CMK (cell line): ENCODE data around the gene SMIM26.

Source experiments
- DNase-seq: peaks from one replicate; pipeline ENCODE4 v3.0.0-alpha.2; 2010; ENCODE audit warnings: low read depth

The SMIM26 gene

DNA sequence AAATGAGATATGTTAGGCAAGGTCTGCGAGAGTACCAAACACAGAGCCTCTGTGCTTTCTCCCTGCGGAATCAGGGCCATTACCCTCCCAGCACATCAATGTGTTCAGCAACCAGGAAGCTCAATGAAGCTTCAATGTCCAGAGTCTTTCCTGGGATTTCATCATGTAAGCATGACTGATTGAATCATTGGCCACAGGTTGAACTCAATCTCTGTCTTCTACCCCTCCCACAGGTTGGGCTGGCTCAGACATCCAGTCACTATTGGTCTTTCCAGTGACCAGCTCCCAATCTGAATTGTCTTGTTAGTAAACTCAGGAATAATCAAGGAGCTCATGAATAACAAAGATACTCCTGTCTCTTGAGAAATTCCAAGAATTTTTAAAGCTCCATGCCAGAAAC, 17.9 kb downstream of the SMIM26 start:
- no peak for DNase-seq

DNA sequence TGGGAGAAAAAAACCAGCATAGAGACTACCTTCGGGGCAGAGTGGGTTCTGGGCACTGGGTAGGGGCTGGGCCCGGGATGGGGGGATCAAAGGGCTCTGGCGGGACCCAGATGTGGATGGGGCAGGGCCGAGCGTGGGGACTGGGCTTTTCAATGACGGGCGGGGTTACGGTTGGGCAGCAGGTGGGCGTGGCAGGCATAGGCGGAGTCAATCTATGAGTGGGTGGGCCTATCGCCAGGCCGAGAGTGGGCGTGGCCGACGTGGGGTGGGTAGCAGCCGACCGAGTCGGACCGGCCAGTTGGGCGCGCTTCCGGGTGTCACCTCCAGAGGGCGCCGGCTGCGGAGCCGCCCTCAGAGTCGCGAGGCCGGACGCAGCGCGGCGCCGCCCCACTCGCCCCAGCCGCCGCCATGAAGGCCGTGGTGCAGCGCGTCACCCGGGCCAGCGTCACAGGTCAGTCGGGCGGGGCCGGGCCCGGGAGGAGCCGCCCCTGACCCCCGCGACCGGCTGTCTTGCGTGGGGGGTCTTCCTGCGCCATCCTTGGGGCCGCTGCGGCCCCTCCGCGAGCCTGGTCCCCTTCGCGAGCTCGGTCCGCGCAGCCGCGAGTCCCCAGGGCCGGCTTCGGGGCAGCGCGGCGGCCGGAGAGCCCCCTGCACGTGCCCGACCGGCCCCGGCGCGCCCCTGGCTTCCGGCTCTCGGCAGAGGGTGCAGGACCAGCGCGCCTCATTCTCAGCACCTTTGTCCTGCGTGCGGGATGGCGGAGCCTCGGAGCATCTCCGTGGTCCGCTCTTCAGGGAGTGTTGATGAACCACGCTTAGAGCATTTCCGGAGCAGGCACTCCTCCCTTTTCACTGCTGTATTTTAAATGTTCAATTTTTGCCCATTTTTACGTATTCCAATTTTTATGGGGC, 20.7 kb downstream of the SMIM26 start, which contains the start of gene DTD1:
DTD1 (plus strand) TSS at position 390 of the 909 bp plus-strand sequence; CDS start at position 409, 19 bp downstream.
- peak; percentile 82 for DNase-seq

DNA sequence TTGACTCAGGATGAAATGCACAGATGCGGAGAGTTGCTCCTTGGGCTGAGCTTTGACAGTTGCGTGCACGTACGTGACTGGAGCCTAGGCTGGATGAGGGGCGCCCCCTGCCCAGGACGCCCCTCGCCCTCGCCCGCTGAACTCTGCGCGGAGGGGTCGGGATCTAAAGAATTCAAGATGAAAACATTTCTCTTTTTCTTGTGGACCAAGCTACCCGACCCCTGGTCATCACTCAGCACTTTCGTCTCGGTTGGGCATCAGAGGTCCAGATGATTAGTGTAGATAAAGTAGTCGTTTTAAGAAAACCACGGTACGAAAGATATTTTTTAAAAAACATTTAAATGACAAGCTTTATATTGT, 21.3 kb downstream of the SMIM26 start:
- DNase-seq: no peak

DNA sequence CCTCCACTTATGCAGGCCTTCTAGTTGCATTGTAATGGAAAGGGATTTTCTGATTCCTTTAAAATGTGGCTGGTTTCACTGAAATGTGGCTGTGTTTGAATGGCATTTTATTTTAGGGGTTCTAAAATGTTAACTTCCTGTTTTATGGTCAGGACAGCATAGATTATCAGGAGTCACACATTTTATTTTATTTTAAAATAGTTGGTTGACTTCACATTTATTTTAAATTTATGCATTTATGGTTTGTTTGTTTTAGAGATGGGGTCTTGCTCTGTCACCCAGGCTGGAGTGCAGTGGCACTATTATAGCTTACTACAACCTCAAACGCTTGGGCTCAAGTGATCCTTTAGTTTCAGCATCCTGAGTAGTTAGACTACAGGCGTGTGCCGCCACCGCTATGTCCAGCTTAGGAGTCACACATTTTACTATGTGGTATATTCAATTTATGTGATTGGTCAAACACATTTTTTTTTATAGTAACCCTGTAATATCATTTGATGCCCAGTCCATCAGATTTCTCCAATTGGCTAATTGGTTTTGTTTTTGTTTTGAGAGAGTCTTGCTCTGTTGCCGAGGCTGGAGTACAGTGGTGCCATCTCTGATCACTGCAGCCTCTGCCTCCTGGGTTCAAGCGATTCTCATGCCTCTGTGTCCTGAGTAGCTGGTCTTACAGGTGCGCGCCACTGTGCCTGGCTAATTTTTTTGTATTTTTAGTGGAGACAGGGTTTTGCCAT, 22.9 kb downstream of the SMIM26 start:
- no peak for DNase-seq

DNA sequence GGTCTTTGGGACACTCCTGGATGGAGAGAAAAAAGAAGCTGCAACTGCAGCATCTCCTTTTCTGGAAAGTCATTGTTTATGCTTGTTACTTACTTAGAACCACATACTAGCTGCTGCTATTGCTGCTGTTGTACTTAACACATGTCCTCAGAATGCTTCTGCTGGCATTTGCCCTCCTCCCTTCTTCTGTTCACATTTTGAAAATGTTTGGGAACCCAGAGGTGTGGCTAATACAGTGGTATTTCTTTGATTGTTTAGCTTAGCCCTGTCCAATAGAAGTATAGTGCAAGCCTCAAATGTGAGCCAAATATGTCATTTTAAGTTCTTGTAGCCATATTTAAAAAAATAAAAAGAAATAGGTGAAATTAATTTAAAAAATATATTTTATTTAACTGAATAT, 29.0 kb downstream of the SMIM26 start:
- no peak for DNase-seq

DNA sequence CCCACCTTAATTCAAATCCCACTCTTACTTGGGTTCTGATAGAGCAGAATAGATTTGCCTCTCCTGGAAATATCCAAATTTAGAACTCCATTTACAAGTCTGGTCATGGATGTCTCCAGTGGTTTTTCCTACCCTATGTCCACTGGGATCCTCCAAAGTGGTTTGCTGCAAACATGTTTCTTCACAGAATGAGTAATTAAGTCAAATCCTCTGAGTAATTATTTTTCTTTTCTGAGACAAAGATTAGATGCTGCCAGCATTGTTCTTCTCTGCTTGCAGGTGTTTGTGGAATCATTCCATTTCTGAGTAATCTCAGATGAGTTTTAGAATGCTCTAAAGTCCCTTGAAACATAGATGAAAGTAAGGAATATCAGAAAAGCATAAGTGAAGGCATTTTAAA, 42.5 kb downstream of the SMIM26 start:
- DNase-seq: no peak

DNA sequence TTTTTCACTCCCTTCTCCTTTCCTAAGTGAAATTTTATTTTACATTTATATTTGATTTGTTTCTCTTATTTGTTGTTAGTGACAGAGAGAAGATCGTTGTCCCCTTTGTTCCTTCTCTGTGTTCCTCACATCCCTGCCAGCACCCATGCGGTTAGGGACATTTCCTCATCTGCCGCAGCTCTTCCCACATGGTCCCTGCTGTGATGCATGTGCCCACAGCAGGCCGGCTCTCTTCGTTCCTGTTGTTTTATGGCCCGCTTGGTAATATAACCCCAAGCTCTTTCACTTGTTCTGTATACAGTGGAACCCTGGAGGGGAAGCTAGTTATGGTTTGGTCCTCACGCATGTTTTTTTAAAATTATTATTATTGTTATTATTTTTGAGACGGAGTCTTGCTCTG, 44.3 kb downstream of the SMIM26 start:
- DNase-seq: no peak

DNA sequence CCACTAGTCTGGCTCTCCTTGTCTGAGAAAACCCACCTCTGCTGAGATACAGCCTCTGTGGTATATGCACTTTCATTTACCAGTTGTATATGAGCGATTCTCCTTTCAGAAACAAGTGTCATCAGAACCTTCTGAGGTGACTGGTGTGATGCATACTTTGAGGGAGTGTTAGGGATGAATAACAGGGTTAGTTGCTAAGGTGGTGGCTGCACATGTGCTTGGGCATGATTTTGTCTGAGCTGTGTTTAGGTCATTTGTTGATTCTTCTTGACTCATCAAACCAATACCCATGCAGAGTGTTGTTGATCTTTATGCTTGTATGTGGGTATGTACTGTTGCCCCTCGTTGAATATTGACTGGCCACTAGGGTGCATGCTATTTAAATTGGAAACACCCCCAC, 46.3 kb downstream of the SMIM26 start:
- DNase-seq: no peak

DNA sequence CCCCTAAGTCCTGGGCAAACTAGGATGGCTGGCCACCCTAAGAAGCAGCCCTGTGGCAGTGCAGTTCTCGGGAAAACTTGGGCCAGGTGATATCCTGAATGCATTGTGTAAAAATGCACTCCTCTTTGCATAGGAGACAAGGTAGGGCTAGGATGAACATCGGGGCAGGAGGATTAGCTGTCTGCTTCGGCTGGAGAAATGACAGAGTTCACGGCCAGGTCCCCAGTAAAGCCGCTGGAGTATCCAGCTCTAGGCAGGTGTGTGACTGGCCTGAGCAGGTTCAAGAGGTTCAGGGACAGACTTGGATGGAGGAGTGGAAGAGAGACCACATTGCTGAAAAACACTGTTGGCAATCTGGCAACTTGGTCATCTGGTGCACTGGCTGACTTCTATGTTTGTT, 47.0 kb downstream of the SMIM26 start:
- no peak for DNase-seq

DNA sequence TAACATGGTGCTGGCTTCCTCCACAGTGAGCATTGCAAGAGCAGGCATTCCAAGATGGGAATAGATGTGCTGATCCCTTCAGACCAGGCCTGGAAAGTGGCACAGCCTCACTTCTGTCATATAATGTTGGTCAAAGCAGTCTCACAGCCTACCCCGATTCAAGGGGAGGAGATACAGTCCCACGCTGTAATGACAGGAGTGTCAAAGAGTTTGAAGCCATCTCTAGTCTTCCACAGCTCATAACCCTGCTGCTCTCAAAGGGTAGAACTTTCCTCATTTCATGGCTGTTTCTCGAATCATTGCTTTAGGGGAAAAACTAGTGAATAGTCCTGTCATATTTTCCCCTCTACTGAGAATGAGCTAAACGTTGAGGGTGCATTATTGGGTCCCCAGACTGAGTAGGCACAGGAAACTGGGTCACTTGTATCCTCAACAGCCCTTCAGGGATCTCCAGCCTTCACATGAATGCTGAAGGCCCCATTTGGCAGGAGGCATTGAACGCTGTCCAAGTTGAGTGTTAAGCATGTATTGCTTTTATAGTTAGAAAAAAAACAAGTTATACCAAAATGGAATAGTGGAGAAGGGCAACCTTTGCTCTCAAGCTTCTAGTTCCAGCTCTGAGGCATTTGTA, 47.9 kb downstream of the SMIM26 start:
- DNase-seq: no peak
